Breast epithelium (tissue), 3 donors: ENCODE data around the gene OR10G8.

Experiments used
- POLR2A ChIP-seq: fragments of 450-650 bp; IDR thresholded peaks from one replicate; pipeline ENCODE4 v1.6.1; 2016; ENCODE audit warnings: antibody characterized with exemption, mild to moderate bottlenecking, moderate library complexity
- POLR2AphosphoS5 ChIP-seq, 3 donors: sonication (generic); formaldehyde crosslinking; IDR thresholded peaks; one replicate each; pipeline ENCODE4 v1.6.1; 2017; ENCODE audit warnings: antibody characterized with exemption in 3 of 3

- TF ChIP-seq POLR2A, result no peak
- TF ChIP-seq POLR2AphosphoS5 (IDR thresholded peaks at IDR 0.05), result no peak
Measured at GRCh38 chr11:124072147-124072546, 45.5 kb downstream of the OR10G8 start.
